VCaP (cell line): Measurements from ENCODE around the gene UBA7.
"Not testable (repeated sequence)": the region's sequence is repeated elsewhere in the genome, so short reads cannot be mapped to it uniquely, and the experiment has no call there.

ENCODE experiments used
- H3K27ac ChIP-seq: fragments of 450-650 bp; 2 replicates; pipeline ENCODE4 v1.5.1; 2017
- CTCF ChIP-seq: fragments of 450-650 bp; conservative IDR thresholded peaks from 2 replicates; pipeline ENCODE4 v1.5.1; 2017; ENCODE audit warnings: mild to moderate bottlenecking, moderate library complexity

The UBA7 gene

GRCh38 chr3:49779358-49780079 is 34.2 kb downstream of the UBA7 start:
- H3K27ac ChIP-seq, result peak overlapping the region; percentile 33; the same call in 1 of the 2 replicates
- TF ChIP-seq CTCF, result no peak

- H3K27ac ChIP-seq, result not testable (repeated sequence)
Observed at GRCh38 chr3:49776101-49776500, 37.7 kb downstream of the UBA7 start.

GRCh38 chr3:49775538-49775937 is 38.2 kb downstream of the UBA7 start:
- no peak for TF ChIP-seq CTCF
- no peak overlapping the region for H3K27ac ChIP-seq

GRCh38 chr3:49772703-49773102 is 41.0 kb downstream of the UBA7 start:
- no peak for TF ChIP-seq CTCF
- H3K27ac ChIP-seq, result no peak overlapping the region

- TF ChIP-seq CTCF, result no peak
- no peak overlapping the region for H3K27ac ChIP-seq
Observed at GRCh38 chr3:49771340-49771938, 42.3 kb downstream of the UBA7 start.

- H3K27ac ChIP-seq, result peak overlapping the region; percentile 18; the same call in 1 of the 2 replicates
- no peak for TF ChIP-seq CTCF
Observed at GRCh38 chr3:49769926-49770325, 43.8 kb downstream of the UBA7 start.

GRCh38 chr3:49769286-49769915 is 44.4 kb downstream of the UBA7 start:
- H3K27ac ChIP-seq, result peak overlapping the region; percentile 18; the same call in 1 of the 2 replicates
- no peak for TF ChIP-seq CTCF

- no peak for TF ChIP-seq CTCF
- H3K27ac ChIP-seq, result no peak overlapping the region
Observed at GRCh38 chr3:49763981-49764380, 49.8 kb downstream of the UBA7 start.
